Neutrophil (primary cell): Measurements from ENCODE around the gene ECM1.

Source experiments
- H3K27ac ChIP-seq: fragments of 200-600 bp; sonication (generic); 2 replicates; pipeline ENCODE4 v1.5.1; 2016; ENCODE audit warnings: mild to moderate bottlenecking, moderate library complexity
- H3K27me3 ChIP-seq: fragments of 200-600 bp; sonication (generic); 2 replicates; pipeline ENCODE4 v1.6.0; 2016; ENCODE audit warnings: mild to moderate bottlenecking
- H3K36me3 ChIP-seq: fragments of 200-600 bp; sonication (generic); 2 replicates; pipeline ENCODE4 v1.5.1; 2017
- H3K4me1 ChIP-seq, 2 experiments: fragments of 200-600 bp in 1 of 2; sonication (generic) in 1 of 2; 1 replicate in 1 of 2; 2 replicates in 1 of 2; pipeline versions ENCODE4 v1.5.1 to v1.6.1; 2013 to 2016; ENCODE audit warnings: low read depth in 1 of 2, low read length in 1 of 2, mild to moderate bottlenecking in 1 of 2, moderate library complexity in 1 of 2; ENCODE audit not compliant: control insufficient read depth in 1 of 2, insufficient read depth in 1 of 2
- H3K4me3 ChIP-seq, 2 experiments: fragments of 200-600 bp in 1 of 2; sonication (generic) in 1 of 2; 1 replicate in 1 of 2; 2 replicates in 1 of 2; pipeline ENCODE4 v1.5.1; 2013 to 2016; ENCODE audit warnings: low read depth in 1 of 2, low read length in 1 of 2, mild to moderate bottlenecking in 1 of 2, moderate library complexity in 1 of 2
- H3K9me3 ChIP-seq: fragments of 200-600 bp; sonication (generic); 2 replicates; pipeline ENCODE4 v1.5.1; 2016
- TF ChIP-seq, protein P1 (sequence below): fragments of 200-600 bp; sonication (generic); IDR thresholded peaks from 2 replicates; pipeline ENCODE4 v1.5.1; 2016; ENCODE audit warnings: antibody characterized with exemption

The ECM1 gene

GRCh38 chr1:150511985-150512660 lies 4.2 kb downstream of the ECM1 start:
- H3K36me3 ChIP-seq: peaks cover 10% of the 10 kb centered on the region
- H3K4me1 ChIP-seq: peaks cover 15 to 16% of the 10 kb centered on the region in 2 experiments
- H3K9me3 ChIP-seq: no peaks in the 10 kb centered on the region
- no peak overlapping the region for H3K27ac ChIP-seq
- peaks cover 13% of the 10 kb centered on the region for H3K27me3 ChIP-seq
- H3K4me3 ChIP-seq: no peak overlapping the region
- TF ChIP-seq, protein P1, sequence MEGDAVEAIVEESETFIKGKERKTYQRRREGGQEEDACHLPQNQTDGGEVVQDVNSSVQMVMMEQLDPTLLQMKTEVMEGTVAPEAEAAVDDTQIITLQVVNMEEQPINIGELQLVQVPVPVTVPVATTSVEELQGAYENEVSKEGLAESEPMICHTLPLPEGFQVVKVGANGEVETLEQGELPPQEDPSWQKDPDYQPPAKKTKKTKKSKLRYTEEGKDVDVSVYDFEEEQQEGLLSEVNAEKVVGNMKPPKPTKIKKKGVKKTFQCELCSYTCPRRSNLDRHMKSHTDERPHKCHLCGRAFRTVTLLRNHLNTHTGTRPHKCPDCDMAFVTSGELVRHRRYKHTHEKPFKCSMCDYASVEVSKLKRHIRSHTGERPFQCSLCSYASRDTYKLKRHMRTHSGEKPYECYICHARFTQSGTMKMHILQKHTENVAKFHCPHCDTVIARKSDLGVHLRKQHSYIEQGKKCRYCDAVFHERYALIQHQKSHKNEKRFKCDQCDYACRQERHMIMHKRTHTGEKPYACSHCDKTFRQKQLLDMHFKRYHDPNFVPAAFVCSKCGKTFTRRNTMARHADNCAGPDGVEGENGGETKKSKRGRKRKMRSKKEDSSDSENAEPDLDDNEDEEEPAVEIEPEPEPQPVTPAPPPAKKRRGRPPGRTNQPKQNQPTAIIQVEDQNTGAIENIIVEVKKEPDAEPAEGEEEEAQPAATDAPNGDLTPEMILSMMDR: no peak

GRCh38 chr1:150512846-150513245 lies 4.9 kb downstream of the ECM1 start:
- TF ChIP-seq, protein P1: no peak
- Histone ChIP-seq H3K36me3 (peaks cover 3% of the 10 kb centered on the region), H3K27me3 (peaks cover 13% of the 10 kb centered on the region)

GRCh38 chr1:150513351-150513791 lies 5.5 kb downstream of the ECM1 start:
- Histone ChIP-seq H3K27me3 (peaks cover 13% of the 10 kb centered on the region), H3K36me3 (no peaks in the 10 kb centered on the region), H3K4me1 (peaks cover 15 to 16% of the 10 kb centered on the region in 2 experiments), H3K27ac (no peak overlapping the region), H3K4me3 (no peak overlapping the region), H3K9me3 (no peaks in the 10 kb centered on the region)
- TF ChIP-seq, protein P1: no peak

More at GRCh38 chr1:150512846-150513245, 4.9 kb downstream of the ECM1 start:
- H3K27ac ChIP-seq: no peak overlapping the region
- peaks cover 15 to 16% of the 10 kb centered on the region in 2 experiments for H3K4me1 ChIP-seq
- no peaks in the 10 kb centered on the region for H3K9me3 ChIP-seq
- H3K4me3 ChIP-seq: no peak overlapping the region

GRCh38 chr1:150514260-150514659 lies 6.4 kb downstream of the ECM1 start:
- TF ChIP-seq, protein P1: no peak
- Histone ChIP-seq H3K27ac (no peak overlapping the region), H3K4me1 (peaks cover 15 to 16% of the 10 kb centered on the region in 2 experiments), H3K27me3 (peaks cover 13% of the 10 kb centered on the region), H3K36me3 (no peaks in the 10 kb centered on the region), H3K9me3 (no peaks in the 10 kb centered on the region), H3K4me3 (no peak overlapping the region)

DNA sequence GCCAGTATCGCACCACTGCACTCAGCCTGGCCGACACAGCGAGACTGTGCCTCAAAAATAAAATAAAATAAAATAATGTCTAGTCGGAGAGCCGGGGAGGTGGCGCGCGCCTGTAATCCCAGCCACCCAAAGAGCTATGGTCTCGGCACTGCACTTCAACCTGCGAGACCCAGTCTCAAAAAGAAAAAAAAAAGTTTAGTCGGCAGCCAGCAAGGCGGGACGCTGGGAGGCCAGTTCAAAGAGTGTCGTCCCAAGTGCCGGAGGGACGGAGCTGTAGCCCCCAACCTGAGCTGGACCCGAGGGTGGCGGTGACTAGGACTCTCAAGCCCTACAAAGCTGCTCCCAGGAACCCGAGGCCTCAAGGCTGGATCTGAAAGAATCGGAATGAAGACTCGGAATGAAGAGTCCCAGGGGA lies 7.0 kb downstream of the ECM1 start:
- H3K27ac ChIP-seq: peak overlapping the region; percentile 44
- H3K27me3 ChIP-seq: peaks cover 13% of the 10 kb centered on the region
- no peaks in the 10 kb centered on the region for H3K36me3 ChIP-seq
- H3K4me1 ChIP-seq: peaks cover 15 to 16% of the 10 kb centered on the region in 2 experiments
- H3K9me3 ChIP-seq: no peaks in the 10 kb centered on the region
- H3K4me3 ChIP-seq: peak overlapping the region; percentile 79 to 87
- TF ChIP-seq, protein P1: no peak
